H9 (cell line): Measurements from ENCODE around the gene OR2G3. TPM values are rescaled to one million over a fixed set of nuclear protein-coding genes. Genes with fewer than 3 reads are reported as not detected.

Experiments
- DNase-seq: peaks from one replicate; pipeline ENCODE4 v3.0.0-alpha.2; 2017
- H2AFZ ChIP-seq: one replicate; pipeline ENCODE4 v1.6.1; 2013; ENCODE audit warnings: mild to moderate bottlenecking, low read length, control low read depth, moderate library complexity
- H2AK5ac ChIP-seq: 2 replicates; pipeline ENCODE4 v1.6.1; 2013; ENCODE audit warnings: low read length, control low read depth, mixed read lengths; ENCODE audit not compliant: insufficient read length
- H2BK120ac ChIP-seq: one replicate; pipeline ENCODE4 v1.6.1; 2013; ENCODE audit warnings: low read depth, mild to moderate bottlenecking, low read length, control low read depth, inconsistent platforms; ENCODE audit not compliant: poor library complexity, severe bottlenecking
- H2BK12ac ChIP-seq: 2 replicates; pipeline ENCODE4 v1.6.1; 2013; ENCODE audit warnings: low read length, control low read depth, mixed read lengths, low read depth; ENCODE audit not compliant: insufficient read length
- H2BK15ac ChIP-seq: 2 replicates; pipeline ENCODE4 v1.6.1; 2013; ENCODE audit warnings: low read depth, low read length, control low read depth
- H2BK20ac ChIP-seq: one replicate; pipeline ENCODE4 v1.6.1; 2013; ENCODE audit warnings: low read depth, mild to moderate bottlenecking, low read length, control low read depth, inconsistent platforms; ENCODE audit not compliant: poor library complexity, severe bottlenecking
- H2BK5ac ChIP-seq: 2 replicates; pipeline ENCODE4 v1.6.1; 2013; ENCODE audit warnings: low read length, control low read depth, mixed read lengths; ENCODE audit not compliant: insufficient read length
- H3K14ac ChIP-seq: 2 replicates; pipeline ENCODE4 v1.6.1; 2013; ENCODE audit warnings: low read length, control low read depth; ENCODE audit not compliant: insufficient read depth
- H3K18ac ChIP-seq: 2 replicates; pipeline ENCODE4 v1.6.1; 2013; ENCODE audit warnings: low read depth, mild to moderate bottlenecking, mixed read lengths, low read length, control low read depth; ENCODE audit not compliant: insufficient read length
- H3K23ac ChIP-seq: 2 replicates; pipeline ENCODE4 v1.6.1; 2013; ENCODE audit warnings: low read length, control low read depth, mixed read lengths, low read depth; ENCODE audit not compliant: insufficient read length
- H3K23me2 ChIP-seq: 2 replicates; pipeline ENCODE4 v1.6.1; 2013; ENCODE audit warnings: low read depth, mild to moderate bottlenecking, mixed read lengths, low read length, control low read depth; ENCODE audit not compliant: insufficient read length, poor library complexity, severe bottlenecking
- H3K27ac ChIP-seq: 2 replicates; pipeline ENCODE4 v1.5.1; 2013; ENCODE audit warnings: low read length, control low read depth, mixed read lengths, low read depth; ENCODE audit not compliant: insufficient read length
- H3K27me3 ChIP-seq: 2 replicates; pipeline ENCODE4 v1.6.1; 2013; ENCODE audit warnings: low read length, control low read depth, inconsistent platforms; ENCODE audit not compliant: insufficient read depth
- H3K4ac ChIP-seq: 2 replicates; pipeline ENCODE4 v1.6.1; 2013; ENCODE audit warnings: low read depth, mild to moderate bottlenecking, control low read depth, inconsistent platforms, low read length, moderate library complexity
- H3K4me1 ChIP-seq: 2 replicates; pipeline ENCODE4 v1.6.1; 2013; ENCODE audit warnings: low read length, control low read depth, inconsistent platforms; ENCODE audit not compliant: insufficient read depth
- H3K4me2 ChIP-seq: 2 replicates; pipeline ENCODE4 v1.6.1; 2013; ENCODE audit warnings: low read length, control low read depth, mixed read lengths; ENCODE audit not compliant: insufficient read length, insufficient read depth
- H3K56ac ChIP-seq: 2 replicates; pipeline ENCODE4 v1.6.1; 2013; ENCODE audit warnings: low read depth, mild to moderate bottlenecking, mixed read lengths, low read length, control low read depth; ENCODE audit not compliant: insufficient read length
- H3K79me1 ChIP-seq: 2 replicates; pipeline ENCODE4 v1.6.1; 2013; ENCODE audit warnings: low read depth, mild to moderate bottlenecking, moderate library complexity, low read length, control low read depth, inconsistent platforms; ENCODE audit not compliant: insufficient read depth, poor library complexity, severe bottlenecking
- H3K79me2 ChIP-seq: 2 replicates; pipeline ENCODE4 v1.6.1; 2013; ENCODE audit warnings: low read length, control low read depth, inconsistent platforms; ENCODE audit not compliant: insufficient read depth
- H3K9ac ChIP-seq: 2 replicates; pipeline ENCODE4 v1.6.1; 2013; ENCODE audit warnings: low read length, control low read depth, mixed read lengths; ENCODE audit not compliant: insufficient read length; ENCODE audit errors: extremely low read depth
- H3K9me3 ChIP-seq: one replicate; pipeline ENCODE4 v1.6.1; 2013; ENCODE audit warnings: low read depth, low read length, inconsistent platforms; ENCODE audit not compliant: control insufficient read depth
- H3T11ph ChIP-seq: one replicate; pipeline ENCODE4 v1.6.1; 2013; ENCODE audit warnings: mild to moderate bottlenecking, low read length, control low read depth, inconsistent platforms
- H4K20me1 ChIP-seq: one replicate; pipeline ENCODE4 v1.6.1; 2013; ENCODE audit not compliant: control insufficient read depth, insufficient read length, insufficient read depth
- H4K5ac ChIP-seq: 2 replicates; pipeline ENCODE4 v1.6.1; 2013; ENCODE audit warnings: low read depth, mild to moderate bottlenecking, mixed read lengths, low read length, control low read depth; ENCODE audit not compliant: insufficient read length
- H4K8ac ChIP-seq: replicated peaks from 2 replicates; pipeline ENCODE4 v1.6.1; 2013; ENCODE audit warnings: low read length, control low read depth, mixed read lengths, low read depth; ENCODE audit not compliant: insufficient read length
- H4K91ac ChIP-seq: 2 replicates; pipeline ENCODE4 v1.6.1; 2013; ENCODE audit warnings: low read depth, mild to moderate bottlenecking, moderate library complexity, mixed read lengths, low read length, control low read depth; ENCODE audit not compliant: insufficient read length
- H3K27ac Mint-ChIP-seq, 3 experiments: 2 replicates in 2 of 3; 3 replicates in 1 of 3; pipeline ENCODE4 v1.8.0; 2020 to 2021; ENCODE audit warnings: mixed read lengths in 3 of 3, mild to moderate bottlenecking in 1 of 3, moderate library complexity in 1 of 3
- H3K27me3 Mint-ChIP-seq: 2 replicates; pipeline ENCODE4 v1.8.0; 2021; ENCODE audit warnings: low read depth, mild to moderate bottlenecking, moderate library complexity, mixed read lengths
- H3K36me3 Mint-ChIP-seq, 3 experiments: 2 replicates in 2 of 3; 3 replicates in 1 of 3; pipeline ENCODE4 v1.8.0; 2020 to 2021; ENCODE audit warnings: low read depth in 3 of 3, mixed read lengths in 3 of 3; ENCODE audit not compliant: insufficient read depth in 1 of 3
- H3K4me1 Mint-ChIP-seq, 2 experiments: 2 replicates each; pipeline ENCODE4 v1.8.0; 2020; ENCODE audit warnings: mixed read lengths in 2 of 2
- H3K4me3 Mint-ChIP-seq, 2 experiments: 2 replicates in 1 of 2; 3 replicates in 1 of 2; pipeline ENCODE4 v1.8.0; 2020 to 2021; ENCODE audit warnings: mild to moderate bottlenecking in 2 of 2, mixed read lengths in 2 of 2, moderate library complexity in 1 of 2
- H3K9me3 Mint-ChIP-seq, 2 experiments: 2 replicates in 1 of 2; 3 replicates in 1 of 2; pipeline ENCODE4 v1.8.0; 2020; ENCODE audit warnings: mild to moderate bottlenecking in 2 of 2, mixed read lengths in 2 of 2, moderate library complexity in 1 of 2
- CTCF ChIP-seq: fragments of 200-600 bp; sonication (generic); conservative IDR thresholded peaks from 3 replicates; pipeline ENCODE4 v1.8.0; 2021; ENCODE audit warnings: antibody characterized with exemption, mild to moderate bottlenecking
- WGBS: extraction: QIAGEN DNeasy Blood & Tissue Kit; methylation state at CpG from one replicate; pipeline ENCODE4 v1.1.7; 2013; ENCODE audit warnings: missing lambda C conversion rate, low lambda C conversion rate, mixed read lengths; ENCODE audit not compliant: insufficient read length; ENCODE audit errors: extremely low coverage; 5-methylcytosine and 5-hydroxymethylcytosine counted together
- total RNA-seq: library from RNA; stranded (reverse); gene quantifications from 2 replicates; pipeline ENCODE4 v1.2.1, GENCODE V29; 2021

Gene OR2G3
- total RNA-seq, 1 experiment from 2014 or later: not detected

- Histone ChIP-seq H2AFZ (no peak overlapping the region), H3K56ac (no peak overlapping the region), H4K20me1 (no peaks in the 10 kb centered on the region), H2BK120ac (no peak overlapping the region), H3K27me3 (no peaks in the 10 kb centered on the region), H4K5ac (no peak overlapping the region), H3K4me2 (no peak overlapping the region), H3T11ph (no peak overlapping the region), H3K23ac (no peak overlapping the region), H2BK5ac (no peak overlapping the region), H2BK12ac (no peak overlapping the region), H4K8ac (no peak overlapping the region), H3K79me1 (no peaks in the 10 kb centered on the region), H3K4me1 (no peaks in the 10 kb centered on the region; the same call in 1 of the 2 replicates), H3K18ac (no peak overlapping the region), H3K4ac (no peak overlapping the region), H3K9me3 (no peaks in the 10 kb centered on the region), H3K27ac (no peak overlapping the region), H2AK5ac (no peak overlapping the region), H2BK20ac (no peak overlapping the region), H4K91ac (no peak overlapping the region), H3K14ac (no peak overlapping the region), H3K23me2 (no peaks in the 10 kb centered on the region), H2BK15ac (no peak overlapping the region), H3K9ac (no peak overlapping the region), H3K79me2 (no peaks in the 10 kb centered on the region)
- Mint-ChIP-seq H3K27ac (no peak overlapping the region), H3K9me3 (no peaks in the 10 kb centered on the region), H3K36me3 (no peaks in the 10 kb centered on the region; a peak in 1 of 7 replicates), H3K27me3 (no peaks in the 10 kb centered on the region), H3K4me3 (no peak overlapping the region), H3K4me1 (peaks cover 11% of the 10 kb centered on the region in 2 experiments)
- no CpG with 5 or more reads among the region's 2 CpGs for WGBS
- no peak for TF ChIP-seq CTCF
- DNase-seq: no peak
Observed at GRCh38 chr1:247557926-247558674, 47.3 kb upstream of the OR2G3 start.
